ENCODE results near the gene LYPD5.
"Not testable (repeated sequence)": the region's sequence is repeated elsewhere in the genome, so short reads cannot be mapped to it uniquely, and the experiment has no call there.

LYPD5 gene

GRCh38 chr19:43802216-43802951, at the start of gene LYPD5:
TSS of gene LYPD5 (minus strand) at chr19:43802447. CDS start at chr19:43802380, 67 bp downstream.
- no peak for DNase-seq

GRCh38 chr19:43848821-43849220, 46.6 kb upstream of the LYPD5 start:
- DNase-seq: no peak

- DNase-seq: no peak
Observed at GRCh38 chr19:43847884-43848283, 45.6 kb upstream of the LYPD5 start.

- DNase-seq: no peak
Observed at GRCh38 chr19:43847246-43847645, 45.0 kb upstream of the LYPD5 start.

- no peak for DNase-seq
Observed at GRCh38 chr19:43842007-43842406, 39.8 kb upstream of the LYPD5 start.

GRCh38 chr19:43839139-43839538, 36.9 kb upstream of the LYPD5 start:
- no peak for DNase-seq

GRCh38 chr19:43826787-43827754, 24.8 kb upstream of the LYPD5 start, which contains the start of gene ZNF283:
TSS of gene ZNF283 (plus strand) at chr19:43827321. CDS start at chr19:43833505, 6,184 bp downstream.
- peak; percentile 88 for DNase-seq

GRCh38 chr19:43824572-43824971, 22.3 kb upstream of the LYPD5 start:
- not testable (repeated sequence) for DNase-seq

GRCh38 chr19:43823856-43824255, 21.6 kb upstream of the LYPD5 start:
- not testable (repeated sequence) for DNase-seq

GRCh38 chr19:43820884-43821215, 18.6 kb upstream of the LYPD5 start:
- DNase-seq: no peak

GRCh38 chr19:43820098-43820883, 18.0 kb upstream of the LYPD5 start:
- peak; percentile 39 for DNase-seq

GRCh38 chr19:43818500-43818899, 16.3 kb upstream of the LYPD5 start:
- DNase-seq: no peak

- DNase-seq: not testable (repeated sequence)
Observed at GRCh38 chr19:43817454-43817853, 15.2 kb upstream of the LYPD5 start.

- DNase-seq: no peak
Observed at GRCh38 chr19:43814663-43815352, 12.6 kb upstream of the LYPD5 start.

GRCh38 chr19:43812688-43813087, 10.4 kb upstream of the LYPD5 start:
- DNase-seq: no peak

GRCh38 chr19:43812259-43812658, 10.0 kb upstream of the LYPD5 start:
- no peak for DNase-seq

GRCh38 chr19:43811837-43812236, 9.6 kb upstream of the LYPD5 start:
- DNase-seq: no peak

GRCh38 chr19:43809762-43810696, 7.8 kb upstream of the LYPD5 start:
- no peak for DNase-seq

GRCh38 chr19:43807651-43808050, 5.4 kb upstream of the LYPD5 start:
- no peak for DNase-seq

GRCh38 chr19:43806848-43807247, 4.6 kb upstream of the LYPD5 start:
- DNase-seq: no peak

- DNase-seq: not testable (repeated sequence)
Observed at GRCh38 chr19:43806401-43806800, 4.2 kb upstream of the LYPD5 start.
